Measurements from ENCODE around the gene NKX2-2. TPM values are rescaled to one million over a fixed set of nuclear protein-coding genes. Genes with fewer than 3 reads are reported as not detected.

NKX2-2 gene
- total RNA-seq, 1 experiment from 2014 or later: not detected

DNA sequence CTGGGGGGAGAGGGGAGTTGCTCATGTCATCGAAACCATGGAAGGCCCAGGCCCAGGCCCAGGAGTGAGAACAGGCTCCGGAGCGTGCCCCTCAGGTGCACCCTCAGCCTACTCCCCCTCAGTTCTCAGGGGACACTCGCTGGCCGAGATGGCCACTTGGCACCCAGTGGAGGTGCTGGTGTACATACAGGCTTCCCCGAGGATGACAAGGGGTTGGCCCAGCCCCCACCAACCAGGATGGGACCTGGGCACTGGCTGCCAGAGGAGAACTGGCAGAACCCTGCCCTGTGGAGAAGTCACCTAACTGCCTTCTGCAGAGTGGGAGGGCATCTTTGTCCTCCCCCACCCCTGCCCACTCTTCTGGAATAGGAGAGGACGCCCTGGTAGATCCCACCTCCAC, 9.5 kb downstream of the NKX2-2 start (continued):
- no peak for TF ChIP-seq FOXP4 (CRISPR knock-in tag; IDR thresholded peaks at IDR 0.05)
- no peak for TF ChIP-seq RORB (CRISPR knock-in tag; IDR thresholded peaks at IDR 0.05)
- TF ChIP-seq ESRRA (CRISPR knock-in tag; IDR thresholded peaks at IDR 0.05; ENCODE audit: borderline replicate concordance): no peak
- no peak for TF ChIP-seq CTCF (IDR thresholded peaks at IDR 0.05)
- TF ChIP-seq, protein P1, sequence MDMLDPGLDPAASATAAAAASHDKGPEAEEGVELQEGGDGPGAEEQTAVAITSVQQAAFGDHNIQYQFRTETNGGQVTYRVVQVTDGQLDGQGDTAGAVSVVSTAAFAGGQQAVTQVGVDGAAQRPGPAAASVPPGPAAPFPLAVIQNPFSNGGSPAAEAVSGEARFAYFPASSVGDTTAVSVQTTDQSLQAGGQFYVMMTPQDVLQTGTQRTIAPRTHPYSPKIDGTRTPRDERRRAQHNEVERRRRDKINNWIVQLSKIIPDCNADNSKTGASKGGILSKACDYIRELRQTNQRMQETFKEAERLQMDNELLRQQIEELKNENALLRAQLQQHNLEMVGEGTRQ (CRISPR knock-in tag; IDR thresholded peaks at IDR 0.05): no peak
- TF ChIP-seq CREM (CRISPR knock-in tag; IDR thresholded peaks at IDR 0.05): no peak
- TF ChIP-seq, protein P2, sequence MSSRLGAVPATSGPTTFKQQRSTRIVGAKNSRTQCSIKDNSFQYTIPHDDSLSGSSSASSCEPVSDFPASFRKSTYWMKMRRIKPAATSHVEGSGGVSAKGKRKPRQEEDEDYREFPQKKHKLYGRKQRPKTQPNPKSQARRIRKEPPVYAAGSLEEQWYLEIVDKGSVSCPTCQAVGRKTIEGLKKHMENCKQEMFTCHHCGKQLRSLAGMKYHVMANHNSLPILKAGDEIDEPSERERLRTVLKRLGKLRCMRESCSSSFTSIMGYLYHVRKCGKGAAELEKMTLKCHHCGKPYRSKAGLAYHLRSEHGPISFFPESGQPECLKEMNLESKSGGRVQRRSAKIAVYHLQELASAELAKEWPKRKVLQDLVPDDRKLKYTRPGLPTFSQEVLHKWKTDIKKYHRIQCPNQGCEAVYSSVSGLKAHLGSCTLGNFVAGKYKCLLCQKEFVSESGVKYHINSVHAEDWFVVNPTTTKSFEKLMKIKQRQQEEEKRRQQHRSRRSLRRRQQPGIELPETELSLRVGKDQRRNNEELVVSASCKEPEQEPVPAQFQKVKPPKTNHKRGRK (CRISPR knock-in tag; IDR thresholded peaks at IDR 0.05; ENCODE audit: borderline replicate concordance): no peak
- TF ChIP-seq CBFB (CRISPR knock-in tag; IDR thresholded peaks at IDR 0.05; ENCODE audit: low read depth): no peak

- CTCF ChIA-PET: interaction anchor here (1.0 to 8.3 kb wide), 6 partner anchors 14 to 665 kb away, joined by 4 to 88 read pairs (median 26); no protein-coding TSS in a partner anchor
- H3K4me1 Mint-ChIP-seq: peaks cover 43% of the 10 kb centered on the region
- POLR2A ChIA-PET: no interaction called here
- ATAC-seq (no peak), DNase-seq (ENCODE audit: low spot score) (no peak)
- no peaks in the 10 kb centered on the region for H3K9me3 Mint-ChIP-seq
- TF ChIP-seq CREM (CRISPR knock-in tag; IDR thresholded peaks at IDR 0.05) (no peak), ZNF317 (CRISPR knock-in tag; IDR thresholded peaks at IDR 0.05; ENCODE audit: borderline replicate concordance, low read depth) (no peak), ATF2 (CRISPR knock-in tag; IDR thresholded peaks at IDR 0.05; ENCODE audit: borderline replicate concordance, low read depth) (no peak), ZBTB43 (CRISPR knock-in tag; IDR thresholded peaks at IDR 0.05) (no peak), ZMAT4 (CRISPR knock-in tag; IDR thresholded peaks at IDR 0.05) (no peak), NFATC4 (CRISPR knock-in tag; IDR thresholded peaks at IDR 0.05) (no peak), GRHL2 (CRISPR knock-in tag; IDR thresholded peaks at IDR 0.05; ENCODE audit: insufficient replicate concordance, severe bottlenecking) (no peak)
- TF ChIP-seq, protein P2 (CRISPR knock-in tag; IDR thresholded peaks at IDR 0.05; ENCODE audit: borderline replicate concordance): no peak
- H3K36me3 Mint-ChIP-seq: peaks cover 4% of the 10 kb centered on the region; the same call in 1 of the 2 replicates
- H3K27me3 Mint-ChIP-seq (ENCODE audit: low read depth): peaks cover 53% of the 10 kb centered on the region
- H3K27ac Mint-ChIP-seq: no peak overlapping the region
- H3K4me3 Mint-ChIP-seq: no peak overlapping the region
These were observed 10.5 kb downstream of the NKX2-2 start for GRCh38 chr20:21503345-21503744.

All from WTC11 (cell line).